ENCODE data around the gene HLF.

The HLF gene

GRCh38 chr17:55267777-55268648 is 3.3 kb downstream of the HLF start:
- H3K4me3 ChIP-seq (ENCODE audit: low read length), result no peak overlapping the region
- no peak for DNase-seq (ENCODE audit: low read depth)
- no peak for TF ChIP-seq CTCF (IDR thresholded peaks at IDR 0.05; ENCODE audit: insufficient read depth, low read depth, low read length, missing control alignments)

GRCh38 chr17:55268649-55269480 is 4.1 kb downstream of the HLF start:
- no peak for TF ChIP-seq CTCF (IDR thresholded peaks at IDR 0.05; ENCODE audit: insufficient read depth, low read depth, low read length, missing control alignments)
- no peak overlapping the region for H3K4me3 ChIP-seq (ENCODE audit: low read length)

GRCh38 chr17:55269894-55270293 is 5.1 kb downstream of the HLF start:
- TF ChIP-seq CTCF (IDR thresholded peaks at IDR 0.05; ENCODE audit: insufficient read depth, low read depth, low read length, missing control alignments), result no peak
- no peak overlapping the region for H3K4me3 ChIP-seq (ENCODE audit: low read length)
- DNase-seq (ENCODE audit: low read depth), result no peak

More at GRCh38 chr17:55268649-55269480, 4.1 kb downstream of the HLF start:
- no peak for DNase-seq (ENCODE audit: low read depth)

- DNase-seq (ENCODE audit: low read depth), result no peak
- H3K4me3 ChIP-seq (ENCODE audit: low read length), result no peak overlapping the region
- TF ChIP-seq CTCF (IDR thresholded peaks at IDR 0.05; ENCODE audit: insufficient read depth, low read depth, low read length, missing control alignments), result no peak
Observed at GRCh38 chr17:55271223-55271571, 6.4 kb downstream of the HLF start.

- no peak overlapping the region for H3K4me3 ChIP-seq (ENCODE audit: low read length)
- no peak for TF ChIP-seq CTCF (IDR thresholded peaks at IDR 0.05; ENCODE audit: insufficient read depth, low read depth, low read length, missing control alignments)
- DNase-seq (ENCODE audit: low read depth), result no peak
Observed at GRCh38 chr17:55271958-55272710, 7.4 kb downstream of the HLF start.

- no peak for TF ChIP-seq CTCF (IDR thresholded peaks at IDR 0.05; ENCODE audit: insufficient read depth, low read depth, low read length, missing control alignments)
- H3K4me3 ChIP-seq (ENCODE audit: low read length), result no peak overlapping the region
Observed at GRCh38 chr17:55272711-55273578, 8.2 kb downstream of the HLF start.

More at GRCh38 chr17:55272711-55273578, 8.2 kb downstream of the HLF start:
- DNase-seq (ENCODE audit: low read depth), result no peak
